Endothelial cell (in vitro differentiated cells): ENCODE data around the gene ZBTB33. TPM values are rescaled to one million over a fixed set of nuclear protein-coding genes. Genes with fewer than 3 reads are reported as not detected.
A peak's percentile ranks its signal among the peaks of the same experiment; 100 is the strongest.

Experiments
- DNase-seq: peaks from one replicate; pipeline ENCODE4 v3.0.0; 2021; ENCODE audit warnings: low spot score
- H3K27ac Mint-ChIP-seq: one replicate; pipeline ENCODE4 v1.8.0; 2021; ENCODE audit warnings: mixed read lengths, inconsistent platforms; ENCODE audit not compliant: unreplicated experiment
- H3K27me3 Mint-ChIP-seq: one replicate; pipeline ENCODE4 v1.8.0; 2021; ENCODE audit warnings: mild to moderate bottlenecking, moderate library complexity, mixed read lengths, inconsistent platforms; ENCODE audit not compliant: unreplicated experiment
- H3K36me3 Mint-ChIP-seq: one replicate; pipeline ENCODE4 v1.8.0; 2021; ENCODE audit warnings: mild to moderate bottlenecking, low read depth, mixed read lengths, inconsistent platforms; ENCODE audit not compliant: unreplicated experiment
- H3K4me1 Mint-ChIP-seq: one replicate; pipeline ENCODE4 v1.8.0; 2021; ENCODE audit warnings: mild to moderate bottlenecking, mixed read lengths, inconsistent platforms; ENCODE audit not compliant: unreplicated experiment
- H3K4me3 Mint-ChIP-seq: one replicate; pipeline ENCODE4 v1.8.0; 2021; ENCODE audit warnings: mild to moderate bottlenecking, mixed read lengths, inconsistent platforms; ENCODE audit not compliant: unreplicated experiment
- H3K9me3 Mint-ChIP-seq: one replicate; pipeline ENCODE4 v1.8.0; 2021; ENCODE audit warnings: mixed read lengths, inconsistent platforms; ENCODE audit not compliant: unreplicated experiment
- CTCF ChIP-seq: fragments of 200-600 bp; sonication (generic); IDR thresholded peaks from one replicate; pipeline ENCODE4 v1.5.0; 2021; ENCODE audit warnings: antibody characterized with exemption; ENCODE audit not compliant: unreplicated experiment
- total RNA-seq: library from RNA; stranded (reverse); fragmentation: NEBNext Ultra II Directional; extraction: Animal tissue kit (Norgen Biotek cat#: 25700); gene quantifications from one replicate; pipeline ENCODE4 v1.2.1, GENCODE V29; 2021; ENCODE audit not compliant: unreplicated experiment

ZBTB33 gene
- total RNA-seq, 1 donor from 2014 or later, result 21.0 TPM

GRCh38 chrX:120236687-120237479, 13.7 kb upstream of the ZBTB33 start:
- H3K27me3 Mint-ChIP-seq, result no peaks in the 10 kb centered on the region
- H3K9me3 Mint-ChIP-seq, result no peaks in the 10 kb centered on the region
- TF ChIP-seq CTCF, result no peak
- H3K4me1 Mint-ChIP-seq, result no peaks in the 10 kb centered on the region
- no peak overlapping the region for H3K4me3 Mint-ChIP-seq
- no peak for DNase-seq
- no peak overlapping the region for H3K27ac Mint-ChIP-seq
- H3K36me3 Mint-ChIP-seq, result no peaks in the 10 kb centered on the region

GRCh38 chrX:120238933-120239332, 11.7 kb upstream of the ZBTB33 start:
- H3K4me3 Mint-ChIP-seq, result no peak overlapping the region
- no peaks in the 10 kb centered on the region for H3K27me3 Mint-ChIP-seq
- no peaks in the 10 kb centered on the region for H3K36me3 Mint-ChIP-seq
- DNase-seq, result no peak
- H3K9me3 Mint-ChIP-seq, result no peaks in the 10 kb centered on the region
- no peak for TF ChIP-seq CTCF
- H3K27ac Mint-ChIP-seq, result no peak overlapping the region
- H3K4me1 Mint-ChIP-seq, result peaks cover 2% of the 10 kb centered on the region

- Mint-ChIP-seq H3K27ac (no peak overlapping the region), H3K27me3 (peaks cover 3% of the 10 kb centered on the region), H3K36me3 (no peaks in the 10 kb centered on the region), H3K4me1 (peaks cover 8% of the 10 kb centered on the region), H3K4me3 (no peak overlapping the region), H3K9me3 (no peaks in the 10 kb centered on the region)
- no peak for DNase-seq
- TF ChIP-seq CTCF, result no peak
Observed at GRCh38 chrX:120242813-120243212, 7.8 kb upstream of the ZBTB33 start.

- no peak for TF ChIP-seq CTCF
- Mint-ChIP-seq H3K9me3 (no peaks in the 10 kb centered on the region), H3K27me3 (peaks cover 3% of the 10 kb centered on the region), H3K4me1 (peaks cover 8% of the 10 kb centered on the region), H3K4me3 (peak overlapping the region; percentile 99), H3K27ac (peak overlapping the region; percentile 94), H3K36me3 (no peaks in the 10 kb centered on the region)
- DNase-seq, result no peak
Observed at GRCh38 chrX:120244395-120244734, 6.2 kb upstream of the ZBTB33 start.

- peak overlapping the region; percentile 99 for H3K4me3 Mint-ChIP-seq
- peaks cover 8% of the 10 kb centered on the region for H3K4me1 Mint-ChIP-seq
- no peaks in the 10 kb centered on the region for H3K36me3 Mint-ChIP-seq
- peak; percentile 64 for DNase-seq
- no peak for TF ChIP-seq CTCF
- H3K27me3 Mint-ChIP-seq, result peaks cover 3% of the 10 kb centered on the region
- no peaks in the 10 kb centered on the region for H3K9me3 Mint-ChIP-seq
- peak overlapping the region; percentile 94 for H3K27ac Mint-ChIP-seq
Observed at GRCh38 chrX:120244735-120245498, 5.7 kb upstream of the ZBTB33 start.
